ENCODE data around the gene SRGN.
A peak's percentile ranks its signal among the peaks of the same experiment; 100 is the strongest.

SRGN gene

DNA sequence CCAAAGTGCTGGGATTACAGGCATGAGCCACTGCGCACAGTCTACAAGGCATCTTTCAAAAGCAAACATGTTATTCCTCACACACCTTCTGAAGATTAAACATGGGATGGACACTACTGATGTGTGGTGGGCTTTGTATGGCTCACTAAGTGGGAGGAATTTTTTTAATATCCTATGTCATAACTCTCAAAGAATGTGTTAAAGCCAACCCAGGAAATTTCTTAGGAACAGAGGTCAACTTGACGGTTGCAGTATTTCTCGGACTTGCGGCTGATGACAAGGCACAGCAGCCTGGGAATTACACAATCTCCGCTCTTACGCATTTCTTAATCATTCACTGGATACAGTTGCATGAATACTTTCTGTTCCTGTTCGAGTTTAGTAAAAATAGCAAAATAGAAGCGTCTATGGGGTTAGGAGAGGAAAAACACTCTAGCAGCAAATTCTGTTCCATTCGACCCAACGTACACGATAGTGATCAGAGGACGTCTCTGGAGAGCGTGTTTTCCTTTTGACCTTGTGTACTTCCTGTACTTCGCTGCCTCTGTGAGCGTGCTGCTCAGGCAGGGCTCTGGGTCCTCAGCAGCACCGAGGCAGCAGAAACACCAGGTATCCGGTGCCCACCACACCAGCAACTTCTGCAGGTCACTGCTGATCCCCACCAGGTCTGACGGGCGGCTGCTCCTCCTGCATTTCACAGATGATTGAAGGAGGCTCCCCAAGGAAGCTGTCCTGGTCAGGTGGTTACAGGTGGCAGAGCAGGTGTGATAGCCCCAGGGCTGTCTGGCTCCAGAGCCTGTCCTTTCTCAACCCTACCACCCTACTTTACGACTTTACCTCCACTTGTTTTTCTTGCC is 26.4 kb upstream of the SRGN start:
- DNase-seq: peak; percentile 99

GRCh38 chr10:69062901-69063300 is 25.0 kb upstream of the SRGN start:
- no peak for DNase-seq

DNA sequence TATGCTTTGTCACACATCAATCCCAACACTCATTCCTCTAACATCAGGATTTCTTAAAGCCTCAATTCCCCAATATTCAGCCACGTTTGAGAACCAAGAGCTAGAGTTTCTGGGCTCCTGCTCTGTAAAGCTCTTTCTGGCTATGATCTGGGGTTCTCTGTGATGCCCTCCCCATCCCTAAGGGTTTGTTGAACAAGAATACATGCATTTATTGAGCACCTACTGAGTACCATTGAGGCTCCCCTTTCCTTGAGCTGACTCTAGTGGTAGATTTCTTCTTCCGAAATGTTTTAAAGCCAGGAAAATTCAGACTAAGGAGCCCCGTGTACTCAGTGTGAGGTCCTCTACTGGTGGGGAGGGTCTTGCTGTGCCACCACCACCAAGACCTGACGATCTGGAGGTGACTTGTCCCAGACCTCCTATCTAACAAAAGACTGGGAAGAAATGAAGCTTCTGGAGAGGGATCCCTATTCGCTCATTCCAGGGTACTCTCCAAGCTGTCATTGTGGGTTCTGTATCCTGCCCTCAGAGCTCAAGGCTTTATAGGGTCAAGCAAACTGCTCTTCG is 23.1 kb upstream of the SRGN start:
- no peak for DNase-seq

DNA sequence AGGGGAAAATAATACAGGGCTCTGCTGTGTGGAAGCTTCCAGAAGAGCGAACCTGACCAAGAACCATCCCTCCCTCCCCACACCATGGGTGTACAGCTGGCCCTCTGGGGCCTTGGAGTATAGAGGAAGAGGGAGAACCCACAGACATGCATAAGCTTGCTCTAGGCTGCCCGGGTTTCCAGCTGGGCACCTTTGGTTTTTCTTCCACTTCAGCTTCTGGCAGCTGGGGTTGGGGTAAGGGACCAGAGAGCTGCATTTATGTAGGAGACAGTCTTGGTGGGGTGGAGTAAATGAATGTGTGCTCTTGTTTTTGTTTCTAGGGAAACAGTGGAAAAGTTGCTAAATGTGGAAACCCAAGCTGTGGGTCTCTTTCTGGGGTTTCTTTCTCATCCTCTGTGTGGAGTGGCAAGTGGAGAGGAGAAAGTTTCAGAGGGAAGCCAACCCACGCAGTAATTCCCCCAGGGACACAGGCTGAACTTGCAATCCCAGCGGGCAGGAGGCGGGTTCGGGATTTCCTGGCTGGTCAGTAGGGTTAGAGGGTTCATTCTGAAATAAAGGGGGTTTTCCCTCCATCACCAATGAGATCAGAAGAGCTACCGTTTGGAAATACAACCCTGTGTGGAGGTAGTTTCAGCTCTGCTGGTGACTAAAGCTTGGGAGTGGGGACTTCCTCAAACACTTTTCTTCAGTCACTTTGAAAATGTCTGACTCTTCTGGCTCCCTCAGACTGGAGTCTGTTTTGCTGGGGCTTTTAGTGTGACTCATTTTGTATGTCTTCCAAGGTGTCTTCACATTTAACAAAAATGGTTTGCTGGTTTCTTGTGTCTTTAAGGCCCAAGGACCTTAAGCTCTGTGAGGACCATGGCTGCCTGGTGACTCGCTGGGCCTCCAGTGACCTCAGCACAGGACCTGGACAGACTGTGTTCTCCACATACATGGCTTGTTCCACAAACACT is 22.2 kb upstream of the SRGN start:
- peak; percentile 40 for DNase-seq

- no peak for DNase-seq
These were observed 20.7 kb upstream of the SRGN start for GRCh38 chr10:69067189-69067588.

DNA sequence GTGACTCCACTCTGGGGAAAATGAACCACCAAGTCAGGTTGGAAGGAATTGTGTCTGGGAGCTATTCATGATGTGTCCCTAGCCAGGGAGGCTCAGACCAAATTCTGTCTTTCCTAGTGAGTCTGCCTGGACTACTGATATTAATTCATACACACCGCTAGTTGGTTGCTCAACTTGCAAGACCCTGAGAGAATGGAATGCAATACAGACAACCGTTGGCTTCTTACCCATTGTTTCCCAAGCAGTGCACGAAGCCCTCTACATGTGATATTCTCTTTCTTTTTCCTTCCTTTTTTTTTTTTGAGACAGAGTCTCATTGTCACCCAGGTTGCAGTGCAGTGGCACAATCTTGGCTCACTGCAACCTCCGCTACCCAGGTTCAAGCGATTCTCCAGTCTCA is 19.4 kb upstream of the SRGN start:
- no peak for DNase-seq

- DNase-seq: no peak
These were observed 18.5 kb upstream of the SRGN start for GRCh38 chr10:69069090-69070042.

DNA sequence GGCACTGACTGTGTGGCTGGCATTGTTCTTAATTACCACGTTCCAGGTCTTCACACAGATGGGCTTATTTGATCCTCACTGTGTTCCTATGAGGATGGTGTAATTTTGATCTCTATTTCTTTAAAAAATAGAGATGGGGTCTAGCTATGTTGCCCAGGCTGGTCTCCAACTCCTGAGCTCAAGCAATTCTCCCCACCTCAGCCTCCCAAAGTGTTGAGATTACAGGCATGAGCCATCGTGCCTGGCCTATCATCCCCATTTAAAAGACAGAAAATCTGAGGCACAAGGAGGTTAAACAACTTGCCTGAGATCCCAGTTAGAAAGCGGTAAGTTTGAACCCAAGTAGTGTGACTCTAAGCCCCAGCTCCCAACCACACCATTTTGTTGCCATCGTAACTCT is 17.0 kb upstream of the SRGN start:
- DNase-seq: no peak

GRCh38 chr10:69071610-69072009 is 16.3 kb upstream of the SRGN start:
- no peak for DNase-seq

GRCh38 chr10:69073026-69073425 is 14.9 kb upstream of the SRGN start:
- DNase-seq: no peak

- DNase-seq: no peak
These were observed 14.1 kb upstream of the SRGN start for GRCh38 chr10:69073736-69074364.

DNA sequence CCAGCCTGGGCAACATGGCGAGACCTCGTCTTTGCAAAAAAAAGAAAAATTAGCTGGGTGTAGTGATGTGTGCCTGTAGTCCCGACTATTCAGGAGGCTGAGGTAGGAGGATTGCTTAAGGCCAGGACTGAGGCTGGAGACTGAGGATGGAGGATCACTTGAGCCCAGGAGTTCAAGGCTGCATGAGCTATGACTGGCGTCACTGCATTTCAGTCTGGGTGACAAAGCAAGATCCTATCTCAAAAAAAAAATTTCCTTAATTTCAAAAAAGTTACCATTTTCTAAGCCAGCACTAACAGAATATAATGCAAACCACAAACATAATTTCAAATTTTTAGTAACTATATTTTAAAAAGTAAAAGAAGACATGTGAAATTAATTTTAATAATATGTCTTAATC is 13.4 kb upstream of the SRGN start:
- no peak for DNase-seq

DNA sequence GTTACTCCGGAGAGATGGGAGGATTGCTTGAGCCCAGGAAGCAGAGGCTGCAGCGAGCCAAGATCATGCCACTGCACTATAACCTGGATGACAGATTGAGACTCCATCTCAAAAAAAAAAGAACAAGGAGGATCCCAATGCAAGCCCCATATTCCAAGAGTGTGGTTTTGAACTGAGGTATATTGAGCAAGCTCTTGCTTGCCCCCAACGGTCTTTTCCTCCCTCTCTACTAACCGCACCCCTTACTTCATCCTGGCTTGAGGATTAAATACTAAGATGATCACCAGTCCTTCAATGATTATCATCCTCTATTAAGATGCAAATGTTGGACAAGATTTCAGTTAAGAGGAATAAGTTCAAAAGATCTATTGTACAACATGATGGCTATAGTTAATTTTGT is 12.5 kb upstream of the SRGN start:
- DNase-seq: no peak

GRCh38 chr10:69078311-69078710 is 9.6 kb upstream of the SRGN start:
- no peak for DNase-seq

GRCh38 chr10:69080226-69080625 is 7.7 kb upstream of the SRGN start:
- DNase-seq: no peak

GRCh38 chr10:69086001-69086509 is 1.8 kb upstream of the SRGN start:
- no peak for DNase-seq

GRCh38 chr10:69088471-69088769 is 517 bp downstream of the SRGN start:
- peak; percentile 38 for DNase-seq

DNA sequence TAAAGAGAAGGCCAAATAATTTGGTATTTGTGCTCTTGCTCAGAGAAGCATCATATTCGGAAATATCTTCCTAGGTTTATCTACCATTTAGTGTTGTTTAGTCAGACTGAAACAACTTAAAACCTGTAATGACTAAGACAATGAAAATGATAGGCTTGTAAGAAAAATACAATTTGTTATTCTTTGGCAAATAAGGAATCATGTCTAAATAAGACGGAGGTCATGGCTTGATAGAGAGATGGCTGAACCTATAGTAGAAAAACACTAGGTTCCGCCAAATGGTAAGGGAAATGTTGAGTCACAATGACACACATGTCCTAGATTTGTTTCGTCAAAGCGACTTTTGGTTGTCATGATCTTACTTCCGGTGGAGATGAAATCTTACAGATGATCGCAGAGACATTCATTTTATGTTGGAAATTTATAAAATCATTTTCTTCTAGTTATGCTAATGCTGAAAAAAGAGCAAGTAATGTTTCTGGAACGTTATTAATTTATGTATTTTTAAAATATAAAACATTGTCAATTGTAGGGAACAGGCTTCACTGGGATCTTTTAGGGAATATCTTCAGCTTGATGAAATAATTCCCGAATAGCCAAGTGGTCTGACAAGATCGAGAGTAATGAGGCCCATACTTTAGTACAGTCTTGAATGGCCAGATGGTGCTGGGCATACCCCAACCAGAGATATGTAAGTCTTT is 1.0 kb downstream of the SRGN start:
- peak; percentile 32 for DNase-seq

DNA sequence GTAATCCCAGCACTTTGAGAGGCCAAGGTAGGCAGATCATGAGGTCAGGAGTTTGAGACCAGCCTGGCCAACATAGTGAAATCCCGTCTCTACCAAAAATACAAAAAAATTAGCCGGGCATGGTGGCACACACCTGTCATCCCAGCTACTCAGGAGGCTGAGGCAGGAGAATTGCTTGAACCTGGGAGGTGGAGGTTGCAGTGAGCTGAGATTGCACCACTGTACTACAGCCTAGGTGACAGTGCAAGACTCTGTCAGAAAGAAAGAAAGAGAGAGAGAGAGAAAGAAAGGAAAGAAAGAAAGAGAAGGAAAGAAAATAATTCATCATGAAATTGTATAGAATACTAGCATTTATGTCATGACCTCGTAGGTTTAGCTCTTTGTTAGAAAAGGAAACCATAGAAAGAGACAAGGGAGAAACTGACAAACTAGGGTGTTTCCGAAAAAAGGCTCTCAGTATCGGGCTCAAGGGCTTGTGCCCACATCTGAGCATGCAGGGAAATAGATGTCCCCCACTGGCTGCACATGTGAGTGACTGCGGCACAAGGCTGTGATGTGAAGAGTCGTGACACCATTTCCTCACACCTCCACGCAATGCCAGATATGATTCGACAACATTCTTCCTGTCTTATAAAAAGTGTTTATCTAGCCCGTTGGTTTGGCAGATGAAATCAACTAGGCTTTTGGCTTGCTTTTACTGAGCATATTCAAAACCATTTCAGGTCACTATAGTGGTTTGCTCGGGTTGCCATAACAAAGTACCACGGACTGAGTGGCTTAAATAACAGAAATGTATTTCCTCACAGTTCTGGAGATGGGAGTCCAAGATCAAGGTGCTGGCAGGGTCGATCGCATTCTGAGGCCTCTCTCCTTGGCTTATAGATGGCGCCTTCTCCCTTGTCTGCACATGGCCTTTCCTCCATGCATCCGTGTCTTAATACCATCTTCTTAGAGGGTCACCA is 2.0 kb downstream of the SRGN start:
- no peak for DNase-seq

DNA sequence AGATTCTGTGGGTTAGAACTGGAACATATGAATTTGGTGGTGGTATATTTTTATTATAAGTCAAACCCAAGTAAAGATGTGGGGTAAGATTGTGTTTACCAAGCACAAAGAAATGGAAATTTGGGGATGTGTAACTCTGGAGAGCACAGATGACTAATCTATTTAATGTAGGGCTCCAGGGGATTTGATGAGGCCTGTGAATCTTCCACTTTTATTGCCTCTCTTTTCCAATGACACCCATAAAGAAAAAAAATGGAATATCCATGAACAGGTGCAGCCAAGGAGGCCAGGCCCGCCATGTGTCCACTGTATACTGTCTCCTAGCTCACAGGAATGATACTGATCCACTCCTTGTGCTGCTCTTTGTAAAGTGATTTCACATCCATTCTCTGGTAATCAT is 2.8 kb downstream of the SRGN start:
- DNase-seq: no peak

Measured in kidney glomerular epithelial cell (primary cell).